Measurements from ENCODE around the gene ATP6V0A4.

The ATP6V0A4 gene

DNA sequence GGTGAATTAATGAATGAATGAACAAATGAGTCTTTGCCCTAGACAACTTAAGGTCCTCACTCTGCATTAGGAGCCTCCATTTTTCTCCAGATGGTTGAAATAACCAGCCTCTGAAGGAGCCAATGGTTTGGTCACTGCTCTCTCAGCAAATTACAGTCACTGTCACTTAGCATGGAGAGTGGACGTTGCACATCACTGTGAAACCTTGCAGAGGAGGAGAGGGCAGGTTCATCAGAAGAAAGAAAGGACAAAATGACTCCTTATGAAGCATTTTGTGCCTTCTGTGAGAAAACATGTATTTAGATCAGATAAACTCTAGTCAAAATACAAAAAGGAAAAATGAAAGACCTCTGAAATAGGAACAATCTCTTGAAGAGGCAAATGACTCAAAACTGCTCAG, 6.6 kb upstream of the ATP6V0A4 start:
- TF ChIP-seq, protein P1, sequence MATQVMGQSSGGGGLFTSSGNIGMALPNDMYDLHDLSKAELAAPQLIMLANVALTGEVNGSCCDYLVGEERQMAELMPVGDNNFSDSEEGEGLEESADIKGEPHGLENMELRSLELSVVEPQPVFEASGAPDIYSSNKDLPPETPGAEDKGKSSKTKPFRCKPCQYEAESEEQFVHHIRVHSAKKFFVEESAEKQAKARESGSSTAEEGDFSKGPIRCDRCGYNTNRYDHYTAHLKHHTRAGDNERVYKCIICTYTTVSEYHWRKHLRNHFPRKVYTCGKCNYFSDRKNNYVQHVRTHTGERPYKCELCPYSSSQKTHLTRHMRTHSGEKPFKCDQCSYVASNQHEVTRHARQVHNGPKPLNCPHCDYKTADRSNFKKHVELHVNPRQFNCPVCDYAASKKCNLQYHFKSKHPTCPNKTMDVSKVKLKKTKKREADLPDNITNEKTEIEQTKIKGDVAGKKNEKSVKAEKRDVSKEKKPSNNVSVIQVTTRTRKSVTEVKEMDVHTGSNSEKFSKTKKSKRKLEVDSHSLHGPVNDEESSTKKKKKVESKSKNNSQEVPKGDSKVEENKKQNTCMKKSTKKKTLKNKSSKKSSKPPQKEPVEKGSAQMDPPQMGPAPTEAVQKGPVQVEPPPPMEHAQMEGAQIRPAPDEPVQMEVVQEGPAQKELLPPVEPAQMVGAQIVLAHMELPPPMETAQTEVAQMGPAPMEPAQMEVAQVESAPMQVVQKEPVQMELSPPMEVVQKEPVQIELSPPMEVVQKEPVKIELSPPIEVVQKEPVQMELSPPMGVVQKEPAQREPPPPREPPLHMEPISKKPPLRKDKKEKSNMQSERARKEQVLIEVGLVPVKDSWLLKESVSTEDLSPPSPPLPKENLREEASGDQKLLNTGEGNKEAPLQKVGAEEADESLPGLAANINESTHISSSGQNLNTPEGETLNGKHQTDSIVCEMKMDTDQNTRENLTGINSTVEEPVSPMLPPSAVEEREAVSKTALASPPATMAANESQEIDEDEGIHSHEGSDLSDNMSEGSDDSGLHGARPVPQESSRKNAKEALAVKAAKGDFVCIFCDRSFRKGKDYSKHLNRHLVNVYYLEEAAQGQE (IDR thresholded peaks at IDR 0.05; ENCODE audit: insufficient read depth in 1 of 2, low read depth in 2 of 2, low read length in 2 of 2), result no peak

DNA sequence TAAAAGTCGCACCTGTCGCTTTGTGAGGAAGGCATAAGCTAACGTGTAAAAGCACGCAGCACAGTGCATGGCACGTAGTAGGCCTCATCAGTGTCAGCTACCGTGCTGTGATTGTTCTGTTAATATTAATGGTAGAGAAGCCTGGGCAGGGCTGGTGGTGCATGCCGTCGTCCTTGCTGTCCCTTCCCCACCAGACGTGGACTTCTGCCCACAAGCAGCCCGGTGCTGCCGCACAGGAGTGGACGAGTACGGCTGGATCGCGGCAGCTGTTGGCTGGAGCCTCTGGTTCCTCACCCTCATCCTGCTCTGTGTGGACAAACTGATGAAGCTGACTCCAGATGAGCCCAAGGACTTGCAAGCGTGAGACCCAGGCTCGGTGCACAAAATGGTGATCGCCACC, 4.7 kb upstream of the ATP6V0A4 start:
- no peak for TF ChIP-seq FOXP2 (optimal IDR thresholded peaks at IDR 0.05; ENCODE audit: borderline replicate concordance, extremely low read depth, extremely low read length, insufficient read depth)
- TF ChIP-seq, protein P1 (IDR thresholded peaks at IDR 0.05; ENCODE audit: insufficient read depth in 1 of 2, low read depth in 2 of 2, low read length in 2 of 2), result no peak
- no peak for TF ChIP-seq POLR2AphosphoS5 (IDR thresholded peaks at IDR 0.05; ENCODE audit: low read depth, low read length)
- TF ChIP-seq SIN3A (IDR thresholded peaks at IDR 0.05; ENCODE audit: borderline replicate concordance, insufficient read depth, low read length), result no peak
- no peak for TF ChIP-seq TAF1 (IDR thresholded peaks at IDR 0.05; ENCODE audit: borderline replicate concordance, insufficient read depth, low read length)

DNA sequence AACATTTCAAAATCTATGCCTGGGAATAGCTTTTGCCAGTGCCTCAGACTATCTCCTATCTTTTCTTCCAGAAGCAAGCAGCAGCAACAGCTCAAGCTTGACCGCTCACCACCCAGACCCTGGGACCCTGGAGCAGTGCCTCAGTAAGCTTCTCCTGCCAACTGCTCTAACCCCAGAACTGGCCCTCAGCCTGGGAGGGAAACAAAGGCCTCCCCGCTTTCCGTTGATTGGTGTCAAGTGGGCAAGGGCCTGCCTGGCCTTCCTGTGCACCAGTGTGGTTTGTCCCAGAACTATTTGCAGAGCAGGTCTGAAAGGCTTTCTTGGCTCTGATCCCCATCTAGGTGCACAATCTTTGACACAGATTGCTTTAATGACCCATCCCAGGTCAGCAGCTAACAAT, 3.3 kb upstream of the ATP6V0A4 start:
- TF ChIP-seq POLR2AphosphoS5 (IDR thresholded peaks at IDR 0.05; ENCODE audit: low read depth, low read length), result no peak
- no peak for TF ChIP-seq FOXP2 (optimal IDR thresholded peaks at IDR 0.05; ENCODE audit: borderline replicate concordance, extremely low read depth, extremely low read length, insufficient read depth)
- no peak for TF ChIP-seq TAF1 (IDR thresholded peaks at IDR 0.05; ENCODE audit: borderline replicate concordance, insufficient read depth, low read length)

DNA sequence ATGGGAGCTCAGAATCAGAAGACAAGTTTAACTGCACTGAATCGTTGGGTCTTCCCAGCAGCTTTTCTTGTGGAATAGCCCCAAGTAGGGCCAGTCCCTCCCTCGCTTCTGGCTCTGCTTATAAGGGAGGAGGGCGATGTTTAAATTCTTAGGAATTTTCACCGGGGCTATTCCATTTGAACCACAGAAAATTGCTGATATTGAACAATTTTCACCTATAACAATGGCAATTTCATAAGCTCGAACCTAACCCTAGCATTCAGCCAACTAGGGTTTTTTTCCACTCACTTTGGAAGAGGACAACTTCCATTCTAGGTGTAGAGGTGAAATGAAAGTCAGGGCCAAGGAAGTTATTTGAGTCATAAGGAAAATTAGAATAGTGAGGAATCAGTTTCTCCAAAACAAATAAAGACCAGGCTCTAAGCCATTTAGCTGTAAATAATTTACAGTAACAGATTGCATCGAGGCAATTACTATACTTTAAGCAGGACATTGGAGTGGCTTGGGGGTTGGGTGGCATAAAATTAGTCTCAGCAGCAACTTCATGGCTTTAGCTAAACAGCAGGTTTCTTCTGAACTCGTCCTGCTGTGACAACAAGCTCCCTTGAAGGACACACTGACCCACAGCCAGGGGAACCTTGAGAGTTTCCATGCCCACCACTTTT, 1.5 kb upstream of the ATP6V0A4 start:
- TF ChIP-seq SIN3A (IDR thresholded peaks at IDR 0.05; ENCODE audit: borderline replicate concordance, insufficient read depth, low read length) (no peak), FOXP2 (optimal IDR thresholded peaks at IDR 0.05; ENCODE audit: borderline replicate concordance, extremely low read depth, extremely low read length, insufficient read depth) (no peak), POLR2AphosphoS5 (IDR thresholded peaks at IDR 0.05; ENCODE audit: low read depth, low read length) (no peak)

DNA sequence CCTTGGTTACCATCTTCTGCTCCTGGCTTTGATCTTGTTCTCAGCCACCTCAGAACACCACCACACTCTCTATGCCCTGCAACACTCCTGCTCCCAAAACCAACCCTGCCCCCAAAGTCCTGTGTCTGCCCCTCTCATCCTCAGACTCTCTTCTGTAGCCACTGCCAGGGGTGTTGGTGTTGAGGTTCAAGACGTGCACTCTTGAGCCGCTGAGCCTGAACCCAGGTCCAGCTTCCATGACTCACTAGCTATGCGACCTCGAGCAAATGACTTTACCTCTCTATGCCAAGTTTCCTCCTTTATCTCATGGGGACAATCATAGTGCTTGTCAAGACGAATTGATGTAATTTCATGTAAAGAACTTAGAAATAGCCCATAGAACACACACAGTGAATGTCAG, 840 bp upstream of the ATP6V0A4 start:
- TF ChIP-seq SIN3A (IDR thresholded peaks at IDR 0.05; ENCODE audit: borderline replicate concordance, insufficient read depth, low read length) (no peak), POLR2AphosphoS5 (IDR thresholded peaks at IDR 0.05; ENCODE audit: low read depth, low read length) (no peak), TAF1 (IDR thresholded peaks at IDR 0.05; ENCODE audit: borderline replicate concordance, insufficient read depth, low read length) (no peak), FOXP2 (optimal IDR thresholded peaks at IDR 0.05; ENCODE audit: borderline replicate concordance, extremely low read depth, extremely low read length, insufficient read depth) (no peak)
- TF ChIP-seq, protein P1 (IDR thresholded peaks at IDR 0.05; ENCODE audit: insufficient read depth in 1 of 2, low read depth in 2 of 2, low read length in 2 of 2), result no peak

DNA sequence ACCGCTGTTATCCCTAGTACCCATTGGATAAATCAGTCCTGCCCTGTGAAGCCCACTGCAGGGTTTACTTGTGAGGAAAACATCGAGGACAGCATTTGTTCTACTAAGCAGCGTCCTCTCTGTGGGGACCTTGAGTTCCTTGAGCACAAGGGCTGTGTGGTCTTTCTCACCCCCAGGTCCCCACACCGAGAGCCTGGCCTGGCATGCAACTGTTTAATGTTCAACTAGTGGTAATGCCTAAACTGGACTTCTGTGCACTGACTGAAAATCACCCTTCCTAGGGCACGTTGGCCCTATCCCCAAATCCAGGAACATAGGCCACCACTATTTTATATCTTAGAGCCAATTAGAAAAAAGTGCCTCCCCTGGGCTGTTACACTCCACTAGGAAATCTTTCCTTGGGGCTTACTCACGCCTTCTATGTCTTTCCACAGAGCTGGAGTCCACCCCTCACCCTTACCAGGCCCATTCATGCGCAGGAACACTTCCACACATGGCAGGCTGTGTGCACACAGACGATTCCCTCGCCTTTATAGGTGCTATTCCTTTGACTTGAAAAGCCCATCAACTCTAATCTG, 1.9 kb downstream of the ATP6V0A4 start:
- TF ChIP-seq, protein P1 (IDR thresholded peaks at IDR 0.05; ENCODE audit: insufficient read depth in 1 of 2, low read depth in 2 of 2, low read length in 2 of 2), result no peak
- TF ChIP-seq TAF1 (IDR thresholded peaks at IDR 0.05; ENCODE audit: borderline replicate concordance, insufficient read depth, low read length) (no peak), POLR2AphosphoS5 (IDR thresholded peaks at IDR 0.05; ENCODE audit: low read depth, low read length) (no peak), SIN3A (IDR thresholded peaks at IDR 0.05; ENCODE audit: borderline replicate concordance, insufficient read depth, low read length) (no peak), FOXP2 (optimal IDR thresholded peaks at IDR 0.05; ENCODE audit: borderline replicate concordance, extremely low read depth, extremely low read length, insufficient read depth) (no peak)
